NCI-H2196 treated with DMSO at 0.1 percent for 48 hours (cell line): ENCODE results near the gene DPCD.
"Not testable (repeated sequence)": the region's sequence is repeated elsewhere in the genome, so short reads cannot be mapped to it uniquely, and the experiment has no call there.

Experiments
- DNase-seq: peaks from one replicate; lab custom pipeline; 2025; ENCODE audit not compliant: unreplicated experiment; lab: John Stamatoyannopoulos, UW

DPCD gene

DNA sequence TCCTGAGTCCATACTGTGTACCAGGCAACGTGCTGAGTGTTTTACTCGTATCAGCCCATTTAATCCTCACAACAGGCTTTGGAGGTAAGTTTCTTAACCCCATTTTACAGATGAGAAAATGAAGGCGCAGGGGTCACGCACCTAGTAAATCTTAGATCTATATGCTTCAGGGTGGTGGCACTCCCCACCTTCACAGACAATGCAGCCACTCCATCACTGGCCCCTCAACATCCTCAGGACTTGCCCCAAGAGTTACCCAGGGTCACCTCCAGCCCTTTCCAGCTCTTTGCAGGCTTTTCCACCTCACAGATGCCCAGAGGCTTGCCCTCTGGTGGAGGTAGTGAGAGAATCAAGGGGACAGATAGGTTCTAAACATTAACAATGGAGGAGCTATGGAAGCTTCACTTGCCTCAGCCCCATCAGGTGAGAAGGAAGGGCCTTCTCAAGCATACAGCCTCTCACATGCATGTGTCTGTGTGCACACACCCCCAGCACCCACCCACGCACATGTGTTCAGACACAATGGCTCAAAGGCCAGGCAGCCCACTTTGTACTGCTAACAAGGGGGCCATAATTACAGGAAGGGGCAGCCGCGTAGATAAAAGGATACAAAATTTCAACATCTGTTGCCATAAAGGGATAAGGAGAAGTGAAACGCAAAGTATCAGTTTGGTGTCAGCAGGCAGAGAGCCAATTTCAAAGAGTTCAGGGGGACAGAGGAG, 29.1 kb downstream of the DPCD start:
- no peak for DNase-seq

DNA sequence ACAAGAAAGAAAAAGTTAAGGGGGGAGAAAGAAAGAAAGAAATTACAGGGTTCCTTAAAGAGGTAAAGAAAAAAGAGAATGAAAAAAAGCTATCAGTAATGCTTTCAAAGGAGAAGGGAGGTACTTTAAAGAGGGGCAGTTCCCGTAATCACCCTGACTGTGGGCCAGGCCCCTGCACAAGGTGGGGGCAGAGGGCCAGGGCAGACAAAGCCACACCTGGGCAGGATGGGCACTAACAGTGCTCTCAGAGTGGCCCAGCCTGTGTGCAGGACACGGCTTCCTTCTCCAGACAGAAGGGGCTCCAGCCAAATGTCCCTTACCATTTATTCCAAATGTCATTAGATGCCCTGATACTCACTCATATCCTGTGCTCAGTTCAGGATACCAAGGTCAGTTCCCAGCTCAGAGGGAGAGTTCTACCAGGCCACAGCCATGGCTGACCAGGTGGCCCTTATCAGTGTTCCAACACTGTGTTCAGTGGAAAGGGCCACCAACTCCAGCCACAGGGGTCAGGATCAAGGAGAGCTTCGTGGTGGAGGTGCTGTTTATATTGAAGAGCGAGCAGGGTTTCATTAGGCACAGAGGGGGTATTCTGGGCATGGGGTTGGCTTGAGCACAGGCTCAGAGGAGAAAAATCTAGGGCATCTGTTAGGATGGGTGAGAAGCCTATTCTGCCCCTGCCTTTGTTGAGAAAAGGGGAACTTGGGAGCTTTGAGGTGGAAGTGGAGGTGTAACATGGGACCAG, 29.9 kb downstream of the DPCD start:
- DNase-seq: no peak

DNA sequence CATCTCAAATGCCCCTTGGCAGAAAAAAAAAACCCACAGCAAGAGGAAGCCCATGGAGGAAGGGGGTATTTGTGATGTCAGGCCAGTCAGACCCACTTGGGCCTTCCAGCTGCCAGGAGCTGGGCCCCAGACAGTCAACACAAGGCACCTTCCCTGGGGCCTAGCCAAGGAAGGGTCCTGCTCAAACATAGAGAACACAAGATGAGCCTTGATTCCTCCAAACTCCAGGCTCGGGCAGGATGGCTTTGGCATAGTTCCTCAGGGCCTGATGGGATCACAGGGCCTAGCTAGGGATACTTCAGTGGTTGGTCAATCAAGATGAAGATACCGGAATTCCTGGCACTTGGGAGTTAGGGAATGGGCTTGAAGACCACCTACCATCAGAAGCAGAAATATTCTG, 30.8 kb downstream of the DPCD start:
- no peak for DNase-seq

DNA sequence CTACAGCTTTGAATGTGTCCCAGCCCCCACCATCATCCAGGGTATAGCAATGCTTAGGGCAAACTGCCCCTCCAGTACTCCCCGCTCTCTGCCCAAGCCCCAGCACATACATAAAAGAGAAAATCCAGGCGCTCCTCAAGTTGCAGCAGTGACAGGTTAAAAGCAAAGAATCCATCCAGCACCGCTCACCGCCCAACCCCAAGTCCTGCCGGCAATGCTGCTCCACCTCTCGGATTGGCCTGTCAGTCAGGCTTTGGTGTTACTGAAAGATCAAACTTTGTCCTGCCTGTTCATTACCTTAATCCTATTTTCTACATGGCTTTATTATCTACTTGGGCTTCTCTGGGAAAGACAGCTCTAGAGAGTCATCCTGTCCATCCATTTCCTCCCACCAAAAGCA, 31.9 kb downstream of the DPCD start:
- DNase-seq: no peak

DNA sequence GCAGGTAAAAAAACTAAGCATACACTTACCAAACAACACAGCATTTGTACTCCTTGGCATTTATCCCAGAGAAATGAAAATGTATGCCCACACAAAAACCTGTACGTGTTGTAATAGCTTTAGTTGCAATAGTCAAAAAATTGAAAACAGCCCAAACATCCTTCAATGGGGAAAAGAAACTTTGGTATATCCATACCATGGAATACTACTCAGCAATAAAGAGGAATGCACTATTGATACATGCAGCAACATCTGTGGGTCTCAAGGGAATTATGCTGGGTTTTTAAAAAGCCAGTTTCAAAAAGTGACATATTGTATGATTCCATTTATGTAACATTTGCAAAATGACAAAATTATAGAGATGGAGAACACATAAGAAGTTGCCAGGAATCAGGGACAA, 35.4 kb downstream of the DPCD start:
- DNase-seq: no peak

DNA sequence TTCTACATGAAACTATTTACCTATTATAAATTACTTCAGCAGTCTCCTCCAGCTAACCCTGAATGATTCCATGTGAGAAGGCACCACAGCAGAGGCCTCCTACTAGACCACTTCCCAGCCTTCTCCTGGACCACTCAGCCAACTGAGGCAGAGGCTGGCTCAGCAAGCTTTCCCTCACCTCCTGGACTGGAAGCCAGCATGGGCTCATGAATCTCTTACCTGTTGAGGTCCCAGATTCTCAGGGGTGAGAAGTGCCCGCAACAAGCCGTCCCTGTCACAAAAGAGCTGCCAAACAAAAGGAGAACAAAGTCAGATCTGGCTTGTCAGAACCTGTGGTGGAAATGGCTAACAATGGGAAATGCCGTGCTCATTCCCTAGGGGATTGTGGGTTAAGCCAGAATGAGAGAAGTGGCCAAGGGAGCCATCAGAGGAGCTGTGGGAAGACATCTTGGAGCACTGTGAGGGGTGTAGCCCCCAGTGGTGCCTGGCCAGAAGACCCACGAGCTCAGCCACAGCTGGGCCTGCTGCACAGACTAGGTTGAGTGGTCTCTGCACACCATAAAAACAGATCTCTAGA, 36.5 kb downstream of the DPCD start:
- no peak for DNase-seq

DNA sequence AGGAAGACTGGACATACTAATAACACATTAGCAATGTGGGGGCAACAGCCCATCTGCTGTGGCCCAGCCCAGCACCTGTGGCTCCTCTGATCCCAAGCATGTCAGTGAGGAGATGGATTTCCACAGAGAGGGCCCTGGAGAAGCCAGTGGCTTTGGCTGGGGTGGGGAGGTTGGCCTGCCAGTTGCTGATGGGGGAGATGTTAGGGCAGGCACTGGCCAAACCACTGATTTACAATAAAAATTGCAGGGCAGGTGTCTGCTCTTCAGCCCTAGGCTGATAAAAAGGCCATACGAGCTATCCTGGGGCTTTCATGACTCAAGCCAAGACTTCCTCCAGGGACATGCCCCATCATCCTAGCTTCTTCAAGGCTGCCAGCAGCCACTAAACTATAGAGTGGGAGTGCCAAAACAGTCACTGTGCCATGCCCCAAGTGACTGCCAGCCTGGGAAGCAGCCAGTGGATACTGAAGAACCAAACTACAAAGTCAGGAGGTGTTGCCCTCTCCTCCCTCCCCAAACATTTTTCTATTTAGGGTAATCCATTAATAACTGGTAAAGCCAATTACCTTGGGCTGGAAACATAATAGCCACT, 37.8 kb downstream of the DPCD start:
- no peak for DNase-seq

DNA sequence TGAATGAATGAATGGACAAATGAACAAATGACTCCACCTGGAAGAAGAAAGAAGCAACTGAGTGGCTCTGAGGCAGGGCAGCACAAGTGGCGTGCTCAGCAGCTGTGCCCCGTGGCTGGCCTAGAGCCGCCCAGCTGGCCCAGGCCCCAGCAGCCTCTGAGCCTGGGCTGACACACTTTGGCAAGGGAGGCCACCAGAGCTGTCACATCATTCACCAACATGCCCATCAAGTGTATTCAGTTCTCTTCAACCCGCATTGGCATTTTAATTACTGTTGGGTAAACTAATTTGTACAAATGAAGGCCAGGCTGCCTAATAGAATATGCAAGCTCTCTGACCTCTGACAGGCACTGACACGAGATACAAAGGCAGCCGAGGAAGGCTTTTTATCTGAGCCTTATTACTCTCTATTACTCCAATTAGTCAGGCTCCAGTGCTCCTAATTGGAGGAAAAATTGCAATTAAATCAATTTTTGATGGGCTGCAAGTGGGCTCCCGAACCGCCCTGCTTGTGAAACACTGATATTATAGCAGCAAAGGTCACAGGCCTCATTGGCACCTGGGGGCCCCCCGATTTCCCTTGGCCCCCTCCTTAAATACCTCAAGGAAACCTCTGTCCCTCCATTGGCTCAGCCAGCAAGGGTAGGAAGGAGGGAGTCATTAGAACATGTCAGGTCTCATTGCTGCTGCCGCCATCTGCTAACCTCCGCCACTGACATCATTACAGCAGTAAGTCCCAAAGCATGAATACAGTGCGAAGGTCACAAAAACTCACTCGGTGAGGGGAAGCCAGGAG, 41.9 kb downstream of the DPCD start:
- DNase-seq: no peak

DNA sequence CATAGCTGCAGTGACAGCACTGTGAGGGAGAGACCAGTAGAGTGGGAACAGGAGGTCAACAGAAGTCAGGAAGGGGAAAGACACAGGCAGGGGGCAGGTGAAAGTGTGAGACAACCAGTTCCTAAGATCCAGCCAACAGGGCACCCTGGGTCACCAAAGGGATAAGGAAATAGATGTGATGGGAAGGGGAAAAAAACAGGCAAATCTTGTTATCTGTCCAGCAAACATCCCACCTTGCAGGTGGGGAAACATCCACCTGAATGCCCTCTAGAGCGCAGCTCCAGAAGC, 42.5 kb downstream of the DPCD start:
- DNase-seq: no peak

DNA sequence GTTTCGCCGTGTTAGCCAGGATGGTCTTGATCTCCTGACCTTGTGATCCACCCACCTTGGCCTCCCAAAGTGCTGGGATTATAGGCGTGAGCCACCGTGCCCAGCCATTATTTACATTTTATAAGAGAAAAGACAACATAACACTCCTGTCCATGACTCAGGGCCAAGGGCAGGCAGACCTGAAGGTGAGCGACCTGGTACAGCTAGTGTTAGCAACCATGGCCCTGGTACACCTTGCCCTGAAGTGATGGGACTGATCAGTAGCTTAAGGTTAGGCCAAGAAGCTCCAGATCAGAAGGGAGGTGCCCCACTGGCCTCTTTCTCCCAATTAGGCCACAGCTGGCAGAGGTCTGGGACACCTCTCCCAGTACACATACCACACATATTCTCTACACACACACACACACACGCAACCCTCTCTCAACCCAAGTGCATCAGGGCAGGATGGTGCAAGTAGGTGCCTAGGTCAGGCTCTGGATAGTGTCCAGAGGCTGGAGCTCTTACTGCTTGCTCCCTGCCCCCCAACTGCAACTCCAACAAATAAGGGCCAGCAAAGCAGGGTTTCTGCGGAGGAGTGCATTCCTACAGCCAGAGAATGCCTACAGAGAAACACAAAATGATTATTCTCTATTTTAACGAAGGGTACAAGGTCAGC, 43.8 kb downstream of the DPCD start:
- DNase-seq: no peak

DNA sequence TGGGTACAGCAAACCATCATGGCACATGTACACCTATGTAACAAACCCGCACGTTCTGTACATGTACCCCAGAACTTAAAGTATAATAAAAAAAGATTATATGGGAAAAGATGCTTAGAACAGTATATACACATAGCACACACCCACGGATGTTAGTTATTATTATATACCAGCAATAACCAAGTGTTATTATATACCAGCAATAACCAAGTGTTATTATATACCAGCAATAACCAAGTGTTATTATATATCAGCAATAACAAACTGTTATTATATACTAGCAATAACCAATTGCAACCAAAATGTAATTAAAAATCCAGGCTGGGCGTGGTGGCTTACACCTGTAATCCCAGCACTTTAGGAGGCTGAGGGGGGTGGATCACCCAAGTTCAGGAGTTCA, 45.4 kb downstream of the DPCD start:
- DNase-seq: not testable (repeated sequence)

DNA sequence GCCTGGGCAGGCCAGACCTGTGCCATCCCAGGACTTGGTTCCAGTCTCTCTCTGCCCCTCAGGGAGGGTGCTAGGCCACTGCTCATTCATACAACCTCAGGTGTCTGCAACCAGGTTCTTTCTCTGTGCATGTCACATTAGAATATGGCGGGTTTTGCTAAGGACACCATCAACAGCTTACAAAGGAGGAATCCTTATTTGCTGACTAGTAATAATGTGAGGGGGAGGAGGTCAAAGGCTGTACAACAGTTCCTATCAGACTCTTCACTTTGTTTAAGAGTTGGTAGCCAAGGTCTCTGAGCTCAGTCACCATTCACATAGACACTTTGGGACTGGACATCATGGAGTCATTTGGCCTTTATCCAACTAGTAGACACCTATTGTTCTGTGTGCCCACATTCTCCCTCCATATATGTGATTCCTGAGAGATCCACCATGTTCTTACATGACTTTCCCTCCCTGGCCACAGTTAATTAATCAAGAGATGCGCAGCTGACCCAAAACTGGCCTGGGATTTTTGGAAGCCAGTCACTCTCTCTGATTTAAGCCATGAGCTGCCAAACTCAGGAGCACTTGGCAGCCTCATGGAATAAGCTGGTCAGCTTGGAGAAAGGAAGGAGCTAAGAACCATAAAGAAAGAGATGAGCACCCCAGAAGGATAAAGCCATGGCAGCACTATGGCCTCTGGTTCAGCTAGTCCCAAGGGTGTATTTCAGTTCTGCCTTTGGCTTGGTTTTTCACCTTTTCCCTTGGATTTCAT, 51.2 kb downstream of the DPCD start:
- no peak for DNase-seq

DNA sequence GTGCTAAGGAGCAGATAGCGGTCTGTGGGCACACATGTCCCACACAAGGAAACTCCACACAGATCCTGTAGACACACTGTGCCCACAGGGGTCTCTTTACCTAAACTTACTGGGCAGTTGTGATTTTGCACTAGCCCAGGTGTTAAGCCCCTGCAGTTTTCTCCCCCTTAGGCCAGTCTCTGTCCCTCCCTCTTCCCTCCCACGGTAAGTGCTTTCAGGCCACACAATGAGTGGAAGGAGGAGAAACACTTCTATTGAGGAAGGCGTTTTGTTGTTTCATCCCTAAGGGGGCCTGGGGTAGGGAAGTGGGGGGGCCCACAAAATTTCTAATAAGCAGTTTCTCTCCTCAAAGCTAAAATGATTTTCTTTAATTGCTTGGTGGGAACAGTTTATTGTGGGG, 55.4 kb downstream of the DPCD start:
- no peak for DNase-seq

DNA sequence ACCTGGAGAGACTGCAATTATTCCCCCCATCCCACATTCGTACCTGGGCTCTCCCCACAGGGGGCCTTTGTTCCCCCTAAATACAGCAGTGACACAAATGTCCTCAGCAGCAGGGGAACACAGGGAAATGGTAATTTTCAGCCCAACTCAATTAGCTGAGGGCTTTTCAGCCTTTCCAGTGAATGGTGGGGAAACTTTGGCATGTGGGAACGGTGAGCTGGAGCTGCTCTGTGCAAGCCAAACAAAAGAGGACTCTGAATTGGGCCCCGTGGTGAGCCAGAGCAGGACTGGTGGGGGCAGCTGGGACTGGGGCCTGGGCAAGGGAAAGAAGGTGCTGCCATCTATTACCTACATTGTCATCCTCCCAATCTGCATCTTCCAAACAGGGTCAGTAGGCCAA, 55.9 kb downstream of the DPCD start:
- no peak for DNase-seq

DNA sequence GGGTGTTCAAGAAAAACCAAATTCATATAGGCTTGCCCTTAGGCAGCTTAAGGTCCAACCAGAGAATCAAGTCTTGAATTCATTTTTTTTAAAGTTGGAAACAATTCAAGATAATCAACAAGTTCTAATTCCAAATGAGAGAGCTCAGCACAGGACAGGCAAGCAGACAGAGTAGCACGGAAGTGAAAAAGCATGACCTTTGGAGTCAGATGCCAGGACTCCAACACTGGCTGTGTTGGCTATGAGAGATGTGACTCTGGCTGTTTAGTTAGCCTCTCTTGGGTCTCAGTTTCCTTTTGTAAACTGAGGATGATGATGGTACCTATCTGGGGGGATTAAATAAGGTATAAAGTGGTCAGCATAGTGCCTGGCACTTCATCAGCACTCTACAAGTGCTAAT, 57.5 kb downstream of the DPCD start:
- DNase-seq: no peak

DNA sequence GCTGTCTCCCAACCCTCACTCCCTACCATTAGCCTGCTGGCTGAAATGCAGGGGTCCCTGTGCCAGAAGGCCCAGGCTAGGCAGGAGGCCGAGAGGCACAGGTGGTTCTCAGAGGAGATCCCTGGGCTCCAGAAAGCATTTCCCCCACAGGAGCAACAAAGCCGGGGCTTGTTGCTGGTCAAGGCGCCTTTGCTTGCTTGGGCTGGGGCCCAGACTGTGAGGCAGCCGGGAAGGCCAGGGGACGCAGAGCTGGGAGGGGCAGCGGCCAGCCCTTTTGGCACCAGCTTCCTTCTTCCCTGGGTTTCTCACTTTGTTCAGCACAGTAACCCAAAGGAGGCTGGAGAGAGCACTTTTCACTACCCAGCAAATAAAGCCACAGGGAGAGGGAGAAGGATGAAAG, 58.2 kb downstream of the DPCD start:
- no peak for DNase-seq

DNA sequence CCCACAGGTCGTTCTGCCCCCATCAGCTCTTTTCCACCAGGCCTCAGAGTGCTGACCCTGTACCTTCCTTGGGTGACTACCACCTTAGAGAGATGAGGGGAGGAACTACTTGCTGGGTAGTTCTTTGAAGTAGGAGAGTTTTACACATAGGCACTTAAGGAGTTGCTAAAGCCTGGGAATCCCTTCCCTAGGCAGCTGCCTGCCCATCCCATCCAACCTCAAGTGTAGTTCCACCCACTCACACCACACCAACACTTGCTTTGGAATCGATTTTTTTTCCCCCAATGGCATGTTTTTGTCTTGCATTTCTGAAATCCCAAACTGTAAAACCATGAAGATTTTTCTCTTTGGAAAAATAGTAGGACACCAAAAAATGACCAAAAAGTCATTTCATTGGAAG, 59.1 kb downstream of the DPCD start:
- no peak for DNase-seq

DNA sequence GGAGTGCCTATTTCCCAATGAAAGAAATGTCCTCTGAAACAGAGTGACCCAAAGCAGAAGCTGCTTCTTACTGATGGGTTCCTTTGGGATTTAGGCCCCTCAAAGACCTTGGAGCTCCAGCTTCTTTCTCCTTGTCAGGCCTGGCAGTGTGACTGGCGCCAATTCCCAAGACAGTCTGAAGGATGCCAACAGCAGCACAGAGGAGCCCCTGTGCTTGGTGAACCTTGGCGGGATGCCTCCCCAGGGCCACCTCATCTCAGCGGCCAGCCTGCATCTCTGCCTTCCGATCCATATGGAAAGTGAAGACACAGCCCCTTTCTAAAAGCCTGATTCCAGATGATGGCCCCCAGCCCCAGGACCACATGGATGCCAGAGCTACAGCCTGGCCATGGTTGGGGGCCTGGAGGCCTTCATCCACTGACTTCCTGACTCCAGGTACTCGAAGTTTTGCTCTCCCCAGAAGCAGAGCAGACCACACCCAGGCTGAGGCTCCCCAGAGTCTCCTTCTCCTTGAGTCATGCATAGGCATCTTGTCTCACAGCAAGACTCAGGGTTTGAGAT, 61.5 kb downstream of the DPCD start:
- no peak for DNase-seq

DNA sequence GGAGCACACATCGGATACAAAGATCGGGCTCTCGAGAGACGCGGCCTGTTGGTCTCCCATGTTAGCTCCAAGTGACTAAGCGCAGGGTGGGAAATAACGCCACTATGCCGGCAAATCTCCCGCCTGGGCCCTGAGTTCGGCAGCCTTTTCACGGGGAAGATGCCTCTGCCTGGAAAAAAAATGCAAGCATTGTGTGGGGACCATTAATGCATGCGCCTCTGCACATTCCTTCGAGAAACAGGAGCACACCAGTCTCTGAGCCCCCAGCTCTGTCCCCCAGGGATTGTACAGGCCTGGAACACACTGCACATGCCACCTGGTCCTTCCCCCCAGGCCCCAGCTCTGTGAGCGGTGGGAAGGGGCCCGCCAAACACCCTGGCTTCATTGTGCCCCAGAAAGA, 62.7 kb downstream of the DPCD start:
- no peak for DNase-seq

DNA sequence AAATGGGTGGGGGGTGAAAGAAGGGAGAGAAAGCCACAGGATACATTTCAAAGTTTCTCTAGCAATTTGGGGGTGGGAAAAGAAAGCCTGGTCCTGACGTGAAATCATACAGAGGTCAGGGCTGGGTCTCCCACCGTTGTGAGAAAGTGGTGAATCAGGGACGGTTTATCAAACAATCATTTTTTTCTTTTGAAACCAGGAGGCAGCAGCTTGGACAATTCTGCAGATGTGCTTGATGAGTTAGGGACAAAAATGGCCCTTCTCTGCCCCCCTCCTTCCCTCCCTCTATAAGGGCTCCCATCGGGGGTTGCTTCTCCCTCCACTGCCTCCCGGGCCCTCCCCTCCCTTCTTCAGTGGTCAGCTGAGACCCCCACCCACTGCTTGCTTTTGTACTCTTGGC, 63.2 kb downstream of the DPCD start:
- no peak for DNase-seq
